Parietal lobe (tissue), 2 donors: ENCODE data around the gene WDR18. TPM values are rescaled to one million over a fixed set of nuclear protein-coding genes. Genes with fewer than 3 reads are reported as not detected.

Experiments used
- small RNA-seq: library from RNA; depleted of rRNA; stranded (forward); fragments of <200 nt; gene quantifications from one replicate; pipeline ENCODE3, GENCODE V24; 2014; ENCODE audit warnings: low replicate concordance
- total RNA-seq: library from RNA; depleted of rRNA; stranded (reverse); fragments of >200 nt; gene quantifications from one replicate; pipeline ENCODE4 v1.2.3, GENCODE V29; 2014

WDR18 gene, protein sequence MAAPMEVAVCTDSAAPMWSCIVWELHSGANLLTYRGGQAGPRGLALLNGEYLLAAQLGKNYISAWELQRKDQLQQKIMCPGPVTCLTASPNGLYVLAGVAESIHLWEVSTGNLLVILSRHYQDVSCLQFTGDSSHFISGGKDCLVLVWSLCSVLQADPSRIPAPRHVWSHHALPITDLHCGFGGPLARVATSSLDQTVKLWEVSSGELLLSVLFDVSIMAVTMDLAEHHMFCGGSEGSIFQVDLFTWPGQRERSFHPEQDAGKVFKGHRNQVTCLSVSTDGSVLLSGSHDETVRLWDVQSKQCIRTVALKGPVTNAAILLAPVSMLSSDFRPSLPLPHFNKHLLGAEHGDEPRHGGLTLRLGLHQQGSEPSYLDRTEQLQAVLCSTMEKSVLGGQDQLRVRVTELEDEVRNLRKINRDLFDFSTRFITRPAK
- 36.0 TPM for total RNA-seq

DNA sequence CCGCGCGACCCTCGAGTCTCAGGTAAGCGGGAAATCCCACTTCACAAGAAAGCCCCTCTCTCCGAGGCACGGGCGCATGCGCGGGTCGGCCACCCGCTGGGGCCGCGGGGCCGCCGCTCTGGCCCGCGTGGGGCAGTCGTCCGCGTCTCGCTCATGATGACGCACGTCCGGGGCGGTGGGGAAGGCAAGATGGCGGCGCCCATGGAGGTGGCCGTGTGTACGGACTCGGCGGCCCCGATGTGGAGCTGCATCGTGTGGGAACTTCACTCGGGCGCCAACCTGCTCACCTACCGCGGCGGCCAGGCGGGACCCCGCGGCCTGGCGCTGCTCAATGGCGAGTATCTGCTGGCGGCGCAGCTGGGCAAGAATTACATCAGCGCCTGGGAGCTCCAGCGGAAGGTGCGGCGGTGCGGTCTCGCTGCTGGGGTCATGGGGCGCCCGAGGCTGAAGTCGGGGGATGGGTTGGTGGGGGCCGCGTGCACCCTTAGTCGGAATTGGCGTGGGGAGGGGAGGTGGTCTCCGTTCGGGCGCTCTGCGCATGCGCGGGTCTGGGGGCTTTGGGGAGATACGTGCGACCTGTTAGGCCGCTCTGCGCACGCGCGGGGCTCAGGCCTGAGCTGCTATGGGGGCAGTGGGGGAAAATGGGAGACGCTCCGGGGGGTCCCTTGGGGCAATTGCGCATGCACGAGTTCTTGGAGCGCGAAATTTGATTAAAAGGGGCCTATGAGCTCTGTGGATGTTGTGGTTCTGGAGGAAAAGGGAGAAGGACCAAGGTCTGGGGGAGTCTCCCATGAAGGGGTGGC lies at the start of gene WDR18:
WDR18 (plus strand) TSS at position 181 of the 803 bp plus-strand sequence; CDS start at position 190, 9 bp downstream.

DNA sequence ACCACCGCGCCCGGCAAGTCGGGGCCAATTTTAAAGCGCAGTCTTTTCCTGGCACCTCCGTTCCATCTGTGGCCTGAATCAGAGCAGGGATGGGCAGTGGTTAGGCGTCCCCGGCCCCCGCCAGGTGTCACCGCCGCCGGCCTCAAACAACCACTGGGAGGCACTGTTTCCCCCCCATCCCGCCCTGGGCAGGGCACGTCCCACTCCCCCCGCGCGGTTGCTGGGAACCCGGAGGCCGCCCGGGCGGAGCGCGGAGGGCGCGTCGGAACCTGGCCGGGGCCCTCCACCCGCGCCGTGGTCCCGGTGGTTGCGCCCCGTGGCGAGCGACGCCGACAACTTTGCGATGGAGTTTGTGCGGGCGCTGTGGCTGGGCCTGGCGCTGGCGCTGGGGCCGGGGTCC lies 15.9 kb downstream of the WDR18 start, which contains the start of gene GRIN3B:
GRIN3B (plus strand) TSS at position 325 of the 400 bp plus-strand sequence; CDS start at position 344, 19 bp downstream.

GRCh38 chr19:1020868-1021425 lies 36.8 kb downstream of the WDR18 start, which contains the start of gene TMEM259:
Gene TMEM259 (minus strand): TSS chr19:1021123. CDS start chr19:1020996, 127 bp downstream.

DNA sequence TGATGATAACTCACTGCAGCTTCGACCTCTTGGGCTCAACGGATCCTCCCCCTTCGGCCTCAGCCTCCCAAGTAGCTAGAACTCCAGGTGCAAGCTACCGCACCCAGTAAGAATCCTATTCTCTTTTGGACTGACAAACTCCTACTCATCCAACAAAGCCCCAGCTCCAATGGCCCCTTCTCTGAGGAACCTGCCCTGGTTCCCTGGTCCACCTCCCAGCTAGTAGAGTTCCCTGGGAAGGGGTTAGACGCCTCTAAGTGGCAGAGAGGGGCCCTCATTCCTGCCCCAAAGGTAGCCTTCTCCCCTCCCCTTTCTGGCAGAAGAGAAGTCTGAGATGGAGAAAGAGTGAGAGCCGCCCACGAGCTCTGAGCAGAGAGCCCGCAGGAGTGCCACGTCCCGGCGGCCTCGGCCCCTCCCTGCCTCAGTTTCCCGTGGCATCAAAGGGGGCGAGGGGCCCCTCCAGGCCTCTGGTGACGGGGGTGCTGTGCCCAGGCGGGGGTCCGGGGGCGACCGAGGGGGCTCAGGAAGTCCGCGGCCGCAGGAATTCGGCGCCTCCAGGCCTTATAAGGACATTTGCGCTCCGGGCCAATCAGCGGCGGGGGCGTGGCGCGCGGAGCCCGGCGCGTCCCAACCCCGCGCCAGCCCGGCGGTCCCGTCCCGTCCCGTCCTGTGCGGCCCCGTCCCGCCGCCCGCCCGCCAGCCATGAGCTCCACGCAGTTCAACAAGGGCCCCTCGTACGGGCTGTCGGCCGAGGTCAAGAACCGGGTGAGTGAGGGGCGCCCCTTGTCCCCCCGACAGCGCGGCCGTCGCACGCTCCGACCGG lies 42.0 kb downstream of the WDR18 start, which contains the start of gene CNN2:
CNN2 (plus strand) TSS at position 649 of the 823 bp plus-strand sequence; CDS start at position 703, 54 bp downstream.

GRCh38 chr19:1039646-1040475 lies 55.7 kb downstream of the WDR18 start, which contains the start of gene ABCA7:
Gene ABCA7 (plus strand): TSS chr19:1040107. CDS start chr19:1041362, 1,255 bp downstream.

Small RNA genes lying within 50 kb of the gene (small RNA-seq; reads per million reads assigned to genes)
- not detected for gene RNU6-2

Other genes starting within 250 kb of the WDR18 start
- gene MISP, start 233.2 kb upstream of the WDR18 start, total RNA-seq, result not detected
- gene PTBP1, start 186.9 kb upstream of the WDR18 start, total RNA-seq, result 60.7 TPM
- gene PLPPR3, start 162.4 kb upstream of the WDR18 start, total RNA-seq, result 98.3 TPM
- gene AZU1, start 156.5 kb upstream of the WDR18 start, total RNA-seq, result 0.94 TPM
- 0.94 TPM for gene PRTN3, start 143.3 kb upstream of the WDR18 start, total RNA-seq
- gene ELANE, start 132.0 kb upstream of the WDR18 start, total RNA-seq, result not detected
- gene CFD, start 124.7 kb upstream of the WDR18 start, total RNA-seq, result 0.31 TPM
- 35.4 TPM for gene MED16, start 91.2 kb upstream of the WDR18 start, total RNA-seq
- gene RNU6-9, start 90.9 kb upstream of the WDR18 start, total RNA-seq, result not detected
- 29.1 TPM for gene R3HDM4, start 71.1 kb upstream of the WDR18 start, total RNA-seq
- not detected for gene KISS1R, start 67.0 kb upstream of the WDR18 start, total RNA-seq
- 11.3 TPM for gene ARID3A, start 58.3 kb upstream of the WDR18 start, total RNA-seq
- gene GRIN3B, start 16.1 kb downstream of the WDR18 start, total RNA-seq, result not detected
- 59.8 TPM for gene TMEM259, start 36.8 kb downstream of the WDR18 start, total RNA-seq
- not detected for gene RNU6-2, start 37.2 kb downstream of the WDR18 start, total RNA-seq
- gene CNN2, start 42.3 kb downstream of the WDR18 start, total RNA-seq, result 6.3 TPM
- 4.4 TPM for gene ABCA7, start 55.8 kb downstream of the WDR18 start, total RNA-seq
- gene ARHGAP45, start 82.8 kb downstream of the WDR18 start, total RNA-seq, result 2.8 TPM
- 37.6 TPM for gene POLR2E, start 111.0 kb downstream of the WDR18 start, total RNA-seq
- gene GPX4, start 119.6 kb downstream of the WDR18 start, total RNA-seq, result 107 TPM
- 8.1 TPM for gene SBNO2, start 189.9 kb downstream of the WDR18 start, total RNA-seq
- 43.2 TPM for gene STK11, start 221.4 kb downstream of the WDR18 start, total RNA-seq